ENCODE measurements around the gene SYNE1.

GRCh38 chr6:152543519-152543918, 93.6 kb downstream of the SYNE1 start:
- no peak for TF ChIP-seq GATA3 (IDR thresholded peaks at IDR 0.05; ENCODE audit: low read depth, low read length)
- TF ChIP-seq GATA2 (IDR thresholded peaks at IDR 0.05; ENCODE audit: low read depth, low read length): no peak

Data from SH-SY5Y (cell line).